ENCODE results near the gene ARFGEF3. TPM values are rescaled to one million over a fixed set of nuclear protein-coding genes. Genes with fewer than 3 reads are reported as not detected.

ARFGEF3 gene
- total and polyA plus RNA-seq, 2 experiments from 2014 or later: 0.43 to 1.1 TPM

GRCh38 chr6:138383776-138384175 is 222.0 kb downstream of the ARFGEF3 start:
- Histone ChIP-seq H3K36me3 (no peaks in the 10 kb centered on the region), H3K27me3 (no peaks in the 10 kb centered on the region), H3K27ac (no peak overlapping the region), H3K4me3 (no peak overlapping the region), H3K9me3 (ENCODE audit: low read depth) (no peaks in the 10 kb centered on the region), H3K4me1 (ENCODE audit: low read depth) (peaks cover 3% of the 10 kb centered on the region)
- TF ChIP-seq, protein P1, sequence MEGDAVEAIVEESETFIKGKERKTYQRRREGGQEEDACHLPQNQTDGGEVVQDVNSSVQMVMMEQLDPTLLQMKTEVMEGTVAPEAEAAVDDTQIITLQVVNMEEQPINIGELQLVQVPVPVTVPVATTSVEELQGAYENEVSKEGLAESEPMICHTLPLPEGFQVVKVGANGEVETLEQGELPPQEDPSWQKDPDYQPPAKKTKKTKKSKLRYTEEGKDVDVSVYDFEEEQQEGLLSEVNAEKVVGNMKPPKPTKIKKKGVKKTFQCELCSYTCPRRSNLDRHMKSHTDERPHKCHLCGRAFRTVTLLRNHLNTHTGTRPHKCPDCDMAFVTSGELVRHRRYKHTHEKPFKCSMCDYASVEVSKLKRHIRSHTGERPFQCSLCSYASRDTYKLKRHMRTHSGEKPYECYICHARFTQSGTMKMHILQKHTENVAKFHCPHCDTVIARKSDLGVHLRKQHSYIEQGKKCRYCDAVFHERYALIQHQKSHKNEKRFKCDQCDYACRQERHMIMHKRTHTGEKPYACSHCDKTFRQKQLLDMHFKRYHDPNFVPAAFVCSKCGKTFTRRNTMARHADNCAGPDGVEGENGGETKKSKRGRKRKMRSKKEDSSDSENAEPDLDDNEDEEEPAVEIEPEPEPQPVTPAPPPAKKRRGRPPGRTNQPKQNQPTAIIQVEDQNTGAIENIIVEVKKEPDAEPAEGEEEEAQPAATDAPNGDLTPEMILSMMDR (IDR thresholded peaks at IDR 0.05; ENCODE audit: low read depth, low read length): no peak
- DNase-seq (ENCODE audit: low read depth in 1 of 2, low spot score in 1 of 2): no peak

- Histone ChIP-seq H3K27ac (no peak overlapping the region), H3K36me3 (no peaks in the 10 kb centered on the region), H3K4me3 (no peak overlapping the region), H3K27me3 (no peaks in the 10 kb centered on the region), H3K4me1 (ENCODE audit: low read depth) (no peaks in the 10 kb centered on the region), H3K9me3 (ENCODE audit: low read depth) (no peaks in the 10 kb centered on the region)
- DNase-seq (ENCODE audit: low read depth in 1 of 2, low spot score in 1 of 2): no peak
- TF ChIP-seq, protein P1 (IDR thresholded peaks at IDR 0.05; ENCODE audit: low read depth, low read length): no peak
These were observed 225.2 kb downstream of the ARFGEF3 start for GRCh38 chr6:138386897-138387296.

DNA sequence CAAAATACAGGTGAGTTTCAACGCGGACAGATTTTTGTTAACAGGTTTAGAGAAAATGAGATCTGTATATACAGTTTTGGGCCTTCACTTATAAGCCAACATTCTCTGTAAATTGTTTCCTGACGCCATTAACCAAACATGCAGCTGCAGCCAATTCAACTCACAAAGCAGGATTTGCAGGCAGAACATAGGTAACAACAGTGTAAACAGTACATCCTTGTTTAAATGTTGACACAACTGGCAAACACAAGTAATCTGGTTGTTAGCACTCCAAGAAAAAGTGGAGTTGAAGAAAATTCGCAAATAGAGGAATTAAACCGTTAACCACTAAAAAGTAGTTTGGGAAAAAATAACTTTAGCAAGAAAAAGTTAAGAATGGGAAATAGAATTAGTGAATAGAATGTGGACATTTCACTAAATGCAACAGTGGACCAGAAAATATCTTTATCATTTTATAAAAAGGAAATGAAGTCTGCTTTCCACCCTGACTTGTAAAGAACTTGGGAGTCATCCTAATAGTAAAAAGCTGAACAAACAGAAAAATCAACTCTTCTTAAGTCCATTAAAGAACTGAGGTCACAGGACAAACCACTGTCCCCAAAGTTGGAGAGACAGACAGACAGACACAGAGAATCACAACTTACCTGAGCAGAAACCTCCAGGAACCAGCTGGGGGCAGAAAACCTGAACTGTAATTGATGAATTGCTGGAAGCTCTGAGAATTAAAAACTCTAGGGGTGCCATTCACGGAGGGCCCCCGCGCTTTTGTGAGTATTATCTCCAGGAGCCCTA is 226.0 kb downstream of the ARFGEF3 start:
- H3K36me3 ChIP-seq: no peaks in the 10 kb centered on the region

GRCh38 chr6:138389551-138389950 is 227.8 kb downstream of the ARFGEF3 start:
- peaks cover 9% of the 10 kb centered on the region for H3K4me1 ChIP-seq (ENCODE audit: low read depth)
- TF ChIP-seq, protein P1 (IDR thresholded peaks at IDR 0.05; ENCODE audit: low read depth, low read length): no peak
- H3K9me3 ChIP-seq (ENCODE audit: low read depth): no peaks in the 10 kb centered on the region
- DNase-seq (ENCODE audit: low read depth in 1 of 2, low spot score in 1 of 2): no peak
- no peak overlapping the region for H3K27ac ChIP-seq
- no peak overlapping the region for H3K4me3 ChIP-seq
- H3K27me3 ChIP-seq: no peaks in the 10 kb centered on the region
- H3K36me3 ChIP-seq: no peaks in the 10 kb centered on the region

More for the DNA sequence above, 226.0 kb downstream of the ARFGEF3 start:
- no peaks in the 10 kb centered on the region for H3K4me1 ChIP-seq (ENCODE audit: low read depth)
- no peak overlapping the region for H3K4me3 ChIP-seq
- no peak for DNase-seq (ENCODE audit: low read depth in 1 of 2, low spot score in 1 of 2)
- TF ChIP-seq, protein P1 (IDR thresholded peaks at IDR 0.05; ENCODE audit: low read depth, low read length): no peak
- H3K9me3 ChIP-seq (ENCODE audit: low read depth): no peaks in the 10 kb centered on the region
- H3K27me3 ChIP-seq: no peaks in the 10 kb centered on the region
- no peak overlapping the region for H3K27ac ChIP-seq

Other genes with a start within 250 kb of the ARFGEF3 start
- gene PERP, start 54.5 kb upstream of the ARFGEF3 start, total RNA-seq: 37.2 and 40.0 TPM in 2 replicates
- gene PERP, start 54.5 kb upstream of the ARFGEF3 start, polyA plus RNA-seq: 46.7 and 67.9 TPM in 2 replicates
- not detected in 2 replicates for gene PBOV1, start 56.6 kb downstream of the ARFGEF3 start, total RNA-seq
- not detected in 2 replicates for gene PBOV1, start 56.6 kb downstream of the ARFGEF3 start, polyA plus RNA-seq
- not detected in 2 replicates for gene SMIM28, start 216.0 kb downstream of the ARFGEF3 start, total RNA-seq
- not detected in 2 replicates for gene SMIM28, start 216.0 kb downstream of the ARFGEF3 start, polyA plus RNA-seq
- 55.9 and 62.2 TPM in 2 replicates for gene HEBP2, start 242.3 kb downstream of the ARFGEF3 start, total RNA-seq
- gene HEBP2, start 242.3 kb downstream of the ARFGEF3 start, polyA plus RNA-seq: 97.1 and 109 TPM in 2 replicates